HG03066 (cell line): ENCODE results near the gene SMIM28.
"Not testable (repeated sequence)": the region's sequence is repeated elsewhere in the genome, so short reads cannot be mapped to it uniquely, and the experiment has no call there.

Experiments used
- ATAC-seq: cut with Tn5 transposase; IDR thresholded peaks from one replicate; pipeline ENCODE4 v1.9.1; 2021; ENCODE audit warnings: low read depth; ENCODE audit not compliant: unreplicated experiment

SMIM28 gene

GRCh38 chr6:138377844-138378243 lies at the start of gene SMIM28:
Gene SMIM28, plus strand, starts transcription at chr6:138377905. Its CDS starts 168 bp downstream, at chr6:138378073.
- no peak for ATAC-seq

DNA sequence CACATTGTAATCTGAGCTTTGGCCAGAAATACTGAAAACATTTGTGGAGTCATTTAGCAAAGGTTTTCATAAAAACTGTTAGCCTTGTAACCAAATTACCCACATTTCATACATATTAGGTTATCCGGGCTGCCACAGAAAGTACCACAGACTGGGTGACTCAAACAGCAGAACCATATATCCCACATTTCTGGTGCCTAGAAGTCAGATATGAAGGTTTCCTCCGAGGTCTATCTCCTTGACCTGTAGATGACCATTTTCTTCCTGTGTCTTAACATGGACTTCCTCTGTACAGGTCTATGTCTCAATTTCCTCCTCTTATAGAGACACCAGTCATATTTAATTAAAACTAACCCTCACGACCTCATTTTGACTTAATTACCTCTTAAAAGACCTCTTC lies 49.5 kb upstream of the SMIM28 start:
- ATAC-seq, result no peak

- no peak for ATAC-seq
These were observed 46.9 kb upstream of the SMIM28 start for GRCh38 chr6:138330763-138331162.

GRCh38 chr6:138331444-138331843 lies 46.3 kb upstream of the SMIM28 start:
- ATAC-seq, result no peak

GRCh38 chr6:138331984-138332383 lies 45.7 kb upstream of the SMIM28 start:
- no peak for ATAC-seq

GRCh38 chr6:138334000-138334399 lies 43.7 kb upstream of the SMIM28 start:
- ATAC-seq, result no peak

DNA sequence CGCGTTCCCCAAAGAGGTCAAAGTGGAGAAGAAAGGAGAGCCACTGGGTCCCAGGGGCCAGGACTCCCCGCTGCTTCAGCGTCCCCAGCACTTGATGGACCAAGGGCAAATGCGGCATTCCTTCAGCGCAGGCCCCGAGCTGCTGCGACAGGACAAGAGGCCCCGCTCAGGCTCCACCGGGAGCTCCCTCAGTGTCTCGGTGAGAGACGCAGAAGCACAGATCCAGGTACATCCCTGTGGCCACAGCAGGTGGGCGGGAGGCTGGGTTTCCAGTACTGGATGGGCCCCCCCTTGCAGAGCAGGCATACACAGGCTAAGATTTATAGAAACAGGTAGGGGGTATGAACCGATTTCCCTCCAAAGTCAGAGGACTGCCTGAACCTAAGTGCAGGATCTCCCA lies 42.7 kb upstream of the SMIM28 start:
- no peak for ATAC-seq

GRCh38 chr6:138336221-138336620 lies 41.5 kb upstream of the SMIM28 start:
- ATAC-seq, result no peak

DNA sequence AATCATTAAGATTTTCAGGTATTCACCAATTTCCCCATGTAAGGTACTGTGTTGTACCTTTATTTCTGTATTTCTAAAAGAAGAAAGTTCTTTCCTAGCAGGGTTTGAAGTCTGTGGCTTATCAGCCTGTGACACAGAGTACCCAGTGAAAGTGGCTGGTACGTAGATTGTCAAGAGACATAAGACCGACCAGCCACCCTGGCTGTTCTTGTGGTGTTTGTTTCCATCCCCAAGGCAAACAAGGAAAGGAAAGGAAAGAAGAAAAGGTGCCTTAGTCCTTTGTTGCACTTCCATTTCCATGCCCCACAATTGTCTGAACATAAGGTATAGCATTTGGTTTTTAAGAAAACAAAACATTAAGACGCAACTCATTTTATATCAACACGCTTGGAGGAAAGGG lies 40.6 kb upstream of the SMIM28 start:
- ATAC-seq, result no peak

GRCh38 chr6:138339024-138339423 lies 38.7 kb upstream of the SMIM28 start:
- no peak for ATAC-seq

- no peak for ATAC-seq
These were observed 36.5 kb upstream of the SMIM28 start for GRCh38 chr6:138341176-138341575.

DNA sequence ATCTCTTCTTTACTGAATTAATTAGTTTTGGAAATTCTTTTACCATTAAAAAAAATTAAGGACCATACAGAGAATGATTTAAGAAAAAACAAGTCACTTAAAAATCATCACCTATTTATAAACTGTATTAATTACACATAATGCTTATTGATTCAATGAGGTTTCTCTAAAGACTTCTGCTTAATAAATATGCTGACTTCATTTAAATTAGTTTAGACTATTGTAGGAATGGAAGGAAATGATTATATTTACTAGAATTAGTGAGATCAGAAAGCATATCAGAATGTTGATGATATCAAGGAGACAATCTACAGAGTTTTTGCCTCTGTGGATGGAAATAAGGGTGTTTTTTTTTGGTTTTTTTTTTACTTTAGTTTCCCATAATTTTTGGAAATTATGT lies 34.6 kb upstream of the SMIM28 start:
- ATAC-seq, result no peak

- no peak for ATAC-seq
These were observed 32.0 kb upstream of the SMIM28 start for GRCh38 chr6:138345565-138346285.

DNA sequence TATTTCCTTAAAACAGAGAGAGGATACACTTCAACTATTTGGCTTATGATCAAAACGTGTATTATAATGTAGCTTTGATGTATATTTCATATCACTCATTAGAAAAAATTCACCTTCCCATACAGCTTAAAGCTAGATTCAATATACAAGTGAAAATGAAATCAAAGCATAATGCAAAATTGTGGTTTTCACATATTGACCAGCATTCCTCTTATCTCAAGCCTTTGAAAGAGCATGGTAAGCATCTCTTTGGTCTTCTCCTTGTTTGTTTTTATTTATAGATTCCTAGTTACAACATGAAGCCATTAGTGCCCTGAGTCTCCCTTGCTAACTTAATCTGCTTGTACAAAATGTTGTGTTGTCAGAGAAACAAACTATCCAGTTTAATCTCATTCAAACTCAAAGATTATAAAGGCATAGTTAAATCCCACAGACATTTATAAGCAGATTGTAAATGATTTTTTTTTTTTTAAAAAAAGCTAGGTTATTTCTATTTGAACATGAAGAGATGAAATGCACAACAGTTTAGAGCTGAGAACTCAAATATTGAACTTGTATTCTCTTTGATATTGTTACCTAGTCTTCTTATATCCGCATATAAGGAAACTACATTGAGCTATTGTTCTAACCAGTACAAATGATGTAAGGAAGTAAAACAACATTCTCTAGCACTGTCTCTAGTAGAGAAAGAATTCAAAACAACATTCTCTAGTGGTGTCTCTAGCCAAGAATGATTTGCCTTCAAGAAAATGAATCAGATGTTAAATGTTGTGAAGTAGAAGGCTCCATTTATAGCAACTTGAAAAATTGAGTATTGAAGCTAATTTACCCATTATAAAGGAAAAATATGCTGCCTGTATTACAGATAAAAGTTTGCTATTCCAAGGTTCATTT lies 31.2 kb upstream of the SMIM28 start:
- ATAC-seq, result no peak

GRCh38 chr6:138347864-138348263 lies 29.8 kb upstream of the SMIM28 start:
- ATAC-seq, result no peak

DNA sequence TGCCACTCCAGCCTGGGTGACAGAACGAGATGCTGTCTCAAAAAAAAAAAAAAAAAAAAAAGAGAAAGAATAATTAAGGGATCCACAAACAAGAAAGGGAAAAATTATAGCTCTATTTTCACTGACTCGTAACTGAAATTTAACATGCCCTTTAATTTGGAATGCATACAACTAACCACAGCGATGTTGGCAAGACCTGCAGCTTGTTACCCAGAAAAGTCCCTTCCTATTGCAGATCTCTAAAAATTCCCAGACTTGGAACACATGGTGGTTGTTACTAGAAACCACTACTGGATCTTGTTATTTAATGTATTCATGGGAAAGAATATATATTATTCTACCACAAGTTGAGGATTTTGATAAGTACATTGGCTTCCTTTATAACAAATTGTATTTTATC lies 27.8 kb upstream of the SMIM28 start:
- ATAC-seq, result no peak

DNA sequence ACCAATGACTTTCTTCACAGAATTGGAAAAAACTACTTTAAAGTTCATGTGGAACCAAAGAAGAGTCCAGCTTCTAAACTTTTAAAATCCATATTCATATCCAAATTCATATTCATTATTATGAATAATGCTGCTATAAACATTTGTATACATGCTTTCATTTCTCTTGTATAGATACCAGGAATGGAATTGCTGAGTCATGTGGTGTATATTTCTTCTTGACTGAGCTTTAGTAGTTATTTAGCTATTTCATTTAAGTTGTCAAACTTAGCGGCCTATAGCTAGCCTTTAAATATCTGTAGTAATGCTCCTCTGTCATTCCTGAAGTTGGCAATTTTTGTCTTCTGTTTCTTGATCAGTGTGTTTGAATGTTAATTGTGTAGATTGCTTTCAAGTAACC lies 19.8 kb upstream of the SMIM28 start:
- no peak for ATAC-seq

- ATAC-seq, result not testable (repeated sequence)
These were observed 9.0 kb upstream of the SMIM28 start for GRCh38 chr6:138368684-138369083.

DNA sequence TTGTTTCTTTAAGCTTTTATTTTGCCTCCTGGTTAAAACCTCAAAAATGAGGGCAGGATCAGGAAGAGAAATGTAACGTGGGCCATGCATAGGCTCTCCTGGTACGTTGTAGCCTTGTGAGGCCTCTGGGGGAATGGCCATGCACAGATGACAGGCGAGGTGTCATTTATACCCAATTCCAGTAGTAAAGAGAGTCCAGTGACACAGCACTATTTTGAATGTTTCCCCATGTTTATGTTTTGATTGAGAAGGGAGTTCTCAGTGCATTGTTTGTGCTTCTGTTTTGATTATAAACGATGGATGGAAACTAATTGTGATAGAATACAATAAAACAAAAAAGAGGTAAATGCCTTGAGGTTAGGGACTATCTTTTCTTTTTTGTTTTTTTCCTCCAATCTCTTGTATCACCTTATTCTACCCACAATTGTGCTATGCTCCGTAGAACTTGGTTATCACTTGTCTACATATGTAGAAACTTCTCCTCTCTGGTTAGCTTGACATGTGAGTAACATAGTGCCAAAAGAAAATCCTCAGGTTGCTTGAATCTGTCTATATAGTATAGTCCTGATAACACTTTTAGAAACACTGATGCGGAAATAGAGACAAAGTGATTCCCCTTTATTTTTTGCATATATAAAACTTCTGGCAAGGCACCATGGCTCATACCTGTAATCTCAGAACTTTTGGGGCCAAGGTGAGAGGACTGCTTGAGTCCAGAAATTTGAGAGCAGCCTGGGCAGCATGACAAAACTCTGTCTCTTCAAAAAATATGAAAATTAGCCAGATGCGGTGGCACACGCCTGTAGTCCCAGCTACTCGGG lies 6.9 kb upstream of the SMIM28 start:
- no peak for ATAC-seq

DNA sequence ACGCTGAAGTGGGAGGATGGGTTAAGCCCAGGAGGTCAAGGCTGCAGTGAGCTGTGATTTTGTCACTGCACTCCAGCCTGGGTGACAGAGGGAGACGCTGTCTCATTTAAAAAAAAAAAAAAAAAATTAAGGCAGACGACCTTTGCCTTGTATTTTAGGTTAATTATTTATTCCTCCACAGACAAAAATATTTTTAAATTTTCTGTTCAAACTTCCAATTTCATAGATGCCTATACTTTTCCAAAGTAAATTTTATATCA lies 6.3 kb upstream of the SMIM28 start:
- ATAC-seq, result no peak

- ATAC-seq, result no peak
These were observed 6.0 kb upstream of the SMIM28 start for GRCh38 chr6:138371720-138372119.
